ENCODE measurements around the gene NPC1. TPM values are rescaled to one million over a fixed set of nuclear protein-coding genes. Genes with fewer than 3 reads are reported as not detected.
"Not testable (repeated sequence)": the region's sequence is repeated elsewhere in the genome, so short reads cannot be mapped to it uniquely, and the experiment has no call there.

NPC1 gene
- polyA plus RNA-seq, 1 donor = 32.5 TPM

- DNase-seq = no peak
These were observed 11.5 kb downstream of the NPC1 start for GRCh38 chr18:23574611-23575308.

GRCh38 chr18:23573626-23574431 lies 12.5 kb downstream of the NPC1 start:
- DNase-seq = no peak

- no peak for DNase-seq
These were observed 13.3 kb downstream of the NPC1 start for GRCh38 chr18:23573020-23573419.

GRCh38 chr18:23572570-23572969 lies 13.7 kb downstream of the NPC1 start:
- no peak for DNase-seq

GRCh38 chr18:23572012-23572411 lies 14.3 kb downstream of the NPC1 start:
- DNase-seq = no peak

- no peak for DNase-seq
These were observed 15.3 kb downstream of the NPC1 start for GRCh38 chr18:23570912-23571504.

GRCh38 chr18:23569299-23570063 lies 16.8 kb downstream of the NPC1 start:
- no peak for DNase-seq

GRCh38 chr18:23568281-23569138 lies 17.8 kb downstream of the NPC1 start:
- no peak for DNase-seq

GRCh38 chr18:23567671-23568070 lies 18.6 kb downstream of the NPC1 start:
- DNase-seq = no peak

- no peak for DNase-seq
These were observed 20.3 kb downstream of the NPC1 start for GRCh38 chr18:23565916-23566547.

GRCh38 chr18:23563377-23564043 lies 22.8 kb downstream of the NPC1 start:
- DNase-seq = no peak

GRCh38 chr18:23560186-23560585 lies 26.1 kb downstream of the NPC1 start:
- no peak for DNase-seq

GRCh38 chr18:23557511-23557910 lies 28.8 kb downstream of the NPC1 start:
- DNase-seq = not testable (repeated sequence)

- no peak for DNase-seq
These were observed 30.0 kb downstream of the NPC1 start for GRCh38 chr18:23556145-23556780.

- DNase-seq = no peak
These were observed 32.4 kb downstream of the NPC1 start for GRCh38 chr18:23553887-23554286.

- no peak for DNase-seq
These were observed 33.8 kb downstream of the NPC1 start for GRCh38 chr18:23552505-23552904.

- DNase-seq = no peak
These were observed 34.3 kb downstream of the NPC1 start for GRCh38 chr18:23551978-23552377.

- no peak for DNase-seq
These were observed 35.4 kb downstream of the NPC1 start for GRCh38 chr18:23550898-23551297.

- DNase-seq = no peak
These were observed 37.6 kb downstream of the NPC1 start for GRCh38 chr18:23548719-23549118.

- no peak for DNase-seq
These were observed 38.0 kb downstream of the NPC1 start for GRCh38 chr18:23548275-23548674.
